Endothelial cell of umbilical vein (primary cell): ENCODE results near the gene B3GALT6. TPM values are rescaled to one million over a fixed set of nuclear protein-coding genes. Genes with fewer than 3 reads are reported as not detected.

Experiments
- BruUV-seq: library from RNA; stranded (reverse); fragments of 400-500 nt; replicated peaks from 2 replicates; lab custom pipeline; 2021; lab: Mats Ljungman, UMichigan
- CTCF ChIA-PET: fragments of 300-600, 350-600 bp; sonication (Branson Sonifier 250); formaldehyde crosslinking; loops from one replicate; lab custom pipeline; 2021; ENCODE audit warnings: antibody characterized with exemption, inconsistent platforms; lab: Charles Lee
- POLR2A ChIA-PET: fragments of 300-600, 350-600 bp; sonication (Branson Sonifier 250); formaldehyde crosslinking; loops from one replicate; lab custom pipeline; 2021; ENCODE audit warnings: antibody characterized with exemption, inconsistent platforms; lab: Charles Lee
- DNase-seq: peaks from one replicate; pipeline ENCODE4 v3.0.0-alpha.2; 2011; ENCODE audit warnings: low read depth, low spot score
- FAIRE-seq: peaks from 2 replicates; lab custom pipeline; 2011; peaks lifted over from hg19 to GRCh38; lab: Jason Lieb, UNC
- H2AFZ ChIP-seq: 2 replicates; pipeline ENCODE4 v1.6.0; 2012; ENCODE audit warnings: low read depth, low read length, control low read depth, inconsistent platforms
- H3K27ac ChIP-seq: 2 replicates; pipeline ENCODE4 v1.5.1; 2011; ENCODE audit warnings: low read depth, mild to moderate bottlenecking, control low read depth, low read length, moderate library complexity; ENCODE audit not compliant: insufficient read depth
- H3K27me3 ChIP-seq, 2 experiments: 2 replicates each; pipeline versions ENCODE4 v1.6.0 to v1.6.1; 2011; ENCODE audit warnings: low read length in 2 of 2, mixed read lengths in 1 of 2; ENCODE audit not compliant: control insufficient read depth in 2 of 2, insufficient read depth in 2 of 2
- H3K36me3 ChIP-seq, 2 experiments: 2 replicates in 1 of 2; 3 replicates in 1 of 2; pipeline ENCODE4 v1.5.1; 2011; ENCODE audit warnings: low read length in 2 of 2, mild to moderate bottlenecking in 1 of 2, moderate library complexity in 1 of 2; ENCODE audit not compliant: control insufficient read depth in 2 of 2, insufficient read depth in 2 of 2; ENCODE audit errors: extremely low read depth in 1 of 2
- H3K4me1 ChIP-seq: 3 replicates; pipeline ENCODE4 v1.5.1; 2011; ENCODE audit warnings: mild to moderate bottlenecking, low read length; ENCODE audit not compliant: control insufficient read depth, insufficient read depth; ENCODE audit errors: extremely low read depth
- H3K4me2 ChIP-seq: 2 replicates; pipeline ENCODE4 v1.6.1; 2011; ENCODE audit warnings: low read length, control low read depth, mixed read lengths; ENCODE audit not compliant: insufficient read depth
- H3K4me3 ChIP-seq, 3 experiments: fragments of 200-600 bp in 1 of 3; sonication (generic), shearing (Covaris generic) in 1 of 3; replicated peaks in 1 of 3; 2 replicates each; pipeline ENCODE4 v1.5.1; 2011 to 2016; ENCODE audit warnings: control low read depth in 3 of 3, low read length in 3 of 3, mild to moderate bottlenecking in 2 of 3, inconsistent platforms in 1 of 3, low read depth in 1 of 3, moderate library complexity in 1 of 3; ENCODE audit not compliant: insufficient read depth in 1 of 3
- H3K79me2 ChIP-seq: 2 replicates; pipeline ENCODE4 v1.6.0; 2012; ENCODE audit warnings: low read length, inconsistent platforms; ENCODE audit not compliant: control insufficient read depth, insufficient read depth
- H3K9ac ChIP-seq: replicated peaks from 2 replicates; pipeline ENCODE3; 2011; ENCODE audit warnings: low read length, control low read depth; ENCODE audit not compliant: insufficient read depth; ENCODE audit errors: extremely low read depth
- H3K9me1 ChIP-seq: replicated peaks from 3 replicates; pipeline ENCODE4 v1.6.0; 2011; ENCODE audit warnings: mild to moderate bottlenecking, low read length; ENCODE audit not compliant: control insufficient read depth, insufficient read depth; ENCODE audit errors: extremely low read depth
- H3K9me3 ChIP-seq: replicated peaks from 2 replicates; pipeline ENCODE4 v1.5.1; 2012; ENCODE audit warnings: low read length, inconsistent platforms; ENCODE audit not compliant: control insufficient read depth, insufficient read depth
- H4K20me1 ChIP-seq: replicated peaks from 2 replicates; pipeline ENCODE3; 2011; ENCODE audit warnings: mild to moderate bottlenecking, low read length; ENCODE audit not compliant: control insufficient read depth, insufficient read depth; ENCODE audit errors: extremely low read depth
- CTCF ChIP-seq, 2 donors: IDR thresholded peaks; 1 replicate in 1 of 2; 2 replicates in 1 of 2; pipeline ENCODE4 v1.5.1; 2011; ENCODE audit warnings: low read length in 2 of 2, mild to moderate bottlenecking in 2 of 2, moderate library complexity in 2 of 2, control low read depth in 1 of 2, inconsistent platforms in 1 of 2, low read depth in 1 of 2; ENCODE audit not compliant: insufficient read depth in 1 of 2; ENCODE audit errors: extremely low read depth in 1 of 2
- EZH2 ChIP-seq: IDR thresholded peaks from 2 replicates; pipeline ENCODE4 v1.6.1; 2012; ENCODE audit warnings: borderline replicate concordance, low read depth, mild to moderate bottlenecking, moderate library complexity, low read length, inconsistent platforms; ENCODE audit not compliant: severe bottlenecking
- FOS ChIP-seq: IDR thresholded peaks from 2 replicates; pipeline ENCODE4 v1.6.1; 2011; ENCODE audit warnings: mild to moderate bottlenecking, low read length, moderate library complexity, borderline replicate concordance; ENCODE audit not compliant: insufficient read depth
- GATA2 ChIP-seq: IDR thresholded peaks from 2 replicates; pipeline ENCODE4 v1.7.0; 2011; ENCODE audit warnings: low read depth, mild to moderate bottlenecking, moderate library complexity, mixed read lengths, low read length; ENCODE audit not compliant: insufficient read length, insufficient read depth
- JUN ChIP-seq: IDR thresholded peaks from 2 replicates; pipeline ENCODE4 v1.6.1; 2011; ENCODE audit warnings: borderline replicate concordance, low read depth; ENCODE audit not compliant: insufficient read length, insufficient read depth
- MAX ChIP-seq: IDR thresholded peaks from 2 replicates; pipeline ENCODE4 v1.6.1; 2011; ENCODE audit not compliant: insufficient read depth, insufficient read length
- MYC ChIP-seq: IDR thresholded peaks from one replicate; pipeline ENCODE4 v1.6.1; 2011; ENCODE audit warnings: mild to moderate bottlenecking, low read depth, low read length
- POLR2A ChIP-seq: IDR thresholded peaks from 2 replicates; pipeline ENCODE4 v1.6.1; 2012; ENCODE audit warnings: low read depth, mild to moderate bottlenecking, control low read depth, low read length
- POLR2AphosphoS5 ChIP-seq: IDR thresholded peaks from 2 replicates; pipeline ENCODE4 v1.6.1; 2012; ENCODE audit warnings: low read depth, mild to moderate bottlenecking, control low read depth, low read length, moderate library complexity; ENCODE audit not compliant: insufficient read depth
- dilution Hi-C: fragments of 300-500 bp; cut with MboI; formaldehyde crosslinking; loops from one replicate; pipeline ENCODE4 v1.15.0; 2019; ENCODE audit warnings: low sequenced_read_pairs; ENCODE audit not compliant: extremely low pct_ligation_motif_present
- intact Hi-C: fragments of 100-400 bp; cut with micrococcal nuclease; formaldehyde crosslinking; loops from one replicate; pipeline ENCODE4 v1.10.0; 2022
- polyA plus RNA-seq, 4 experiments: library from polyadenylated mRNA; depleted of rRNA in 3 of 4; stranded (reverse) in 3 of 4; unstranded in 1 of 4; fragments of >200 nt; gene quantifications; 2 replicates each; pipeline versions ENCODE4 v1.2.1 to v1.2.3, GENCODE V29; 2011 to 2012; ENCODE audit warnings: missing spikeins in 1 of 4
- total RNA-seq: library from RNA; stranded (reverse); gene quantifications from 2 replicates; pipeline ENCODE4 v1.2.3, GENCODE V29; 2021

B3GALT6 gene
- total and polyA plus RNA-seq, 2 donors (not counting 3 experiments of a cell fraction or from before 2014, with no cell fraction given), result 24.6 to 34.1 TPM

GRCh38 chr1:1253314-1253713 lies 21.3 kb downstream of the B3GALT6 start:
- DNase-seq (no peak), FAIRE-seq (no peak)
- TF ChIP-seq JUN (no peak), GATA2 (no peak), MYC (no peak), POLR2AphosphoS5 (no peak), EZH2 (no peak), MAX (no peak), CTCF (IDR thresholded peaks at IDR 0.05; ENCODE audit: extremely low read depth in 1 of 2, insufficient read depth in 1 of 2, low read depth in 1 of 2, low read length in 2 of 2) (no peak), POLR2A (no peak), FOS (no peak)
- dilution Hi-C loops (no loop called here), intact Hi-C loops (no loop called here)
- peaks cover 0 to 17% of the 10 kb centered on the region in 2 experiments for H3K36me3 ChIP-seq
- no peaks in the 10 kb centered on the region for H3K9me1 ChIP-seq
- POLR2A ChIA-PET, result no interaction called here
- H4K20me1 ChIP-seq, result no peaks in the 10 kb centered on the region
- H3K9me3 ChIP-seq, result no peaks in the 10 kb centered on the region
- no TSS peak for BruUV-seq
- no peak overlapping the region for H3K4me3 ChIP-seq
- no peak overlapping the region for H3K4me2 ChIP-seq
- CTCF ChIA-PET, result interaction anchor here (4.6 kb wide), 1 partner anchor 131 kb away, joined by 38 read pairs; no protein-coding TSS in a partner anchor
- no peaks in the 10 kb centered on the region for H3K79me2 ChIP-seq
- H3K9ac ChIP-seq, result no peak overlapping the region
- H2AFZ ChIP-seq, result no peak overlapping the region
- H3K27ac ChIP-seq, result no peak overlapping the region
- no peaks in the 10 kb centered on the region for H3K27me3 ChIP-seq
- no peaks in the 10 kb centered on the region for H3K4me1 ChIP-seq
